Measurements from ENCODE around the gene CPHXL. TPM values are rescaled to one million over a fixed set of nuclear protein-coding genes. Genes with fewer than 3 reads are reported as not detected.

Gene CPHXL
- total RNA-seq, 1 experiment from 2014 or later, result not detected

DNA sequence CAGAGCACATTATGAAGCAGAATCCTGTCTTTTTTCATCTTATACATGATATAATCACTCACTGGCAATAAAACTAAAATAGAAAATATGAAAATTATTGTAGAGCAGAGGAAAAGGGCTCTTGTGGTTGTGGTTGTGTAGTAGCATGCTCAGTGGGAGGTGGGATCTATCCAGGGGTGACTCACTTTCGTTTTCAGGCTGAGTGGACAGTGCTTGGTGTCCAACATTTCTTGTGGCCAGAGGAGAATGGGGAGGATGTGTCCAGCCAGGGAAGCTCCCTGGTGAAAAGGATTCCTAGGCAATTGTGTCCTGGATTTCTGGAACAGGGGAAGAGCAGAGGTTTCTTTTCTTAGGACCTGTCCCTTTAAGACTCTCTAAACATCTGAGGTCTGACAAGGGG, 31.9 kb upstream of the CPHXL start:
- no peaks in the 10 kb centered on the region for H3K27me3 ChIP-seq (ENCODE audit: control insufficient read depth, insufficient read depth, low read length)
- no peak overlapping the region for H3K4me3 ChIP-seq (ENCODE audit: low read depth in 2 of 2, low read length in 2 of 2)
- H3K27ac ChIP-seq (ENCODE audit: low read length), result no peak overlapping the region
- TF ChIP-seq, protein P1, sequence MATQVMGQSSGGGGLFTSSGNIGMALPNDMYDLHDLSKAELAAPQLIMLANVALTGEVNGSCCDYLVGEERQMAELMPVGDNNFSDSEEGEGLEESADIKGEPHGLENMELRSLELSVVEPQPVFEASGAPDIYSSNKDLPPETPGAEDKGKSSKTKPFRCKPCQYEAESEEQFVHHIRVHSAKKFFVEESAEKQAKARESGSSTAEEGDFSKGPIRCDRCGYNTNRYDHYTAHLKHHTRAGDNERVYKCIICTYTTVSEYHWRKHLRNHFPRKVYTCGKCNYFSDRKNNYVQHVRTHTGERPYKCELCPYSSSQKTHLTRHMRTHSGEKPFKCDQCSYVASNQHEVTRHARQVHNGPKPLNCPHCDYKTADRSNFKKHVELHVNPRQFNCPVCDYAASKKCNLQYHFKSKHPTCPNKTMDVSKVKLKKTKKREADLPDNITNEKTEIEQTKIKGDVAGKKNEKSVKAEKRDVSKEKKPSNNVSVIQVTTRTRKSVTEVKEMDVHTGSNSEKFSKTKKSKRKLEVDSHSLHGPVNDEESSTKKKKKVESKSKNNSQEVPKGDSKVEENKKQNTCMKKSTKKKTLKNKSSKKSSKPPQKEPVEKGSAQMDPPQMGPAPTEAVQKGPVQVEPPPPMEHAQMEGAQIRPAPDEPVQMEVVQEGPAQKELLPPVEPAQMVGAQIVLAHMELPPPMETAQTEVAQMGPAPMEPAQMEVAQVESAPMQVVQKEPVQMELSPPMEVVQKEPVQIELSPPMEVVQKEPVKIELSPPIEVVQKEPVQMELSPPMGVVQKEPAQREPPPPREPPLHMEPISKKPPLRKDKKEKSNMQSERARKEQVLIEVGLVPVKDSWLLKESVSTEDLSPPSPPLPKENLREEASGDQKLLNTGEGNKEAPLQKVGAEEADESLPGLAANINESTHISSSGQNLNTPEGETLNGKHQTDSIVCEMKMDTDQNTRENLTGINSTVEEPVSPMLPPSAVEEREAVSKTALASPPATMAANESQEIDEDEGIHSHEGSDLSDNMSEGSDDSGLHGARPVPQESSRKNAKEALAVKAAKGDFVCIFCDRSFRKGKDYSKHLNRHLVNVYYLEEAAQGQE (IDR thresholded peaks at IDR 0.05; ENCODE audit: insufficient read depth in 1 of 2, low read depth in 2 of 2, low read length in 1 of 2), result no peak
- TF ChIP-seq SIN3A (IDR thresholded peaks at IDR 0.05; ENCODE audit: borderline replicate concordance, insufficient read depth, low read depth, low read length), result no peak
- TF ChIP-seq TCF7L2 (IDR thresholded peaks at IDR 0.05; ENCODE audit: low read depth, low read length), result no peak
- TF ChIP-seq CTCF (IDR thresholded peaks at IDR 0.05), result no peak
- TF ChIP-seq POLR2AphosphoS5 (IDR thresholded peaks at IDR 0.05; ENCODE audit: low read depth, low read length), result no peak
- in situ Hi-C loops (cut with HindIII; ENCODE audit: low pct_unique_long_range_greater_than_20kb, low sequenced_read_pairs), result no loop called here
- intact Hi-C loops (cut with micrococcal nuclease; ENCODE audit: unreplicated experiment), result no loop called here
- H3K4me1 ChIP-seq (ENCODE audit: control insufficient read depth, insufficient read depth, low read length), result no peaks in the 10 kb centered on the region
- DNase-seq (ENCODE audit: low read depth, low spot score) (no peak), ATAC-seq (no peak)
- ChIA-PET CTCF (no interaction called here), POLR2A (no interaction called here)
- H3K9me3 ChIP-seq (ENCODE audit: control insufficient read depth, insufficient read depth, low read depth, low read length), result no peaks in the 10 kb centered on the region
- H3K36me3 ChIP-seq (ENCODE audit: control insufficient read depth, insufficient read depth, low read length), result no peaks in the 10 kb centered on the region
- no TSS peak for BruUV-seq (replicated peaks)

DNA sequence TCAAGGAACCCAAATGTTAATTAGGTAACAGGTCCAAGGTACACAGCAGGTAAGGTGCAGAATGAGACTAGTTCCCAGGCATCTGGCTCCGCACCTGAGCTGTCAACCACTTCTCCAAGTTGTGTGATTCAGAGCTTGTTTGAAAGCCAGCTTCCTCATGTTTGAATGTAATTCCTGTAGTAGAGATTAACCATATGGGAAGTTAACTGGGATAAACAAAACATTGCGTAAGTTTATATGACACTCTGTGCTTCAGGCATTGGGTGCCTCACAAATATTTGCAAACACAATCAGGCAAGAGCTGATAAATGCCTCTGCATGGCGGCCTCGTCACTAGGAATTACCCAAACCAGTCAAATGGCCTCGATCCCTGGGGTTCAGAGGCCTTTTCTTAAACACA, 27.9 kb upstream of the CPHXL start:
- POLR2A ChIA-PET, result no interaction called here
- intact Hi-C loops (cut with micrococcal nuclease; ENCODE audit: unreplicated experiment) (no loop called here), in situ Hi-C loops (cut with HindIII; ENCODE audit: low pct_unique_long_range_greater_than_20kb, low sequenced_read_pairs) (no loop called here)
- TF ChIP-seq SIN3A (IDR thresholded peaks at IDR 0.05; ENCODE audit: borderline replicate concordance, insufficient read depth, low read depth, low read length) (no peak), POLR2AphosphoS5 (IDR thresholded peaks at IDR 0.05; ENCODE audit: low read depth, low read length) (no peak), CTCF (IDR thresholded peaks at IDR 0.05) (no peak), TCF7L2 (IDR thresholded peaks at IDR 0.05; ENCODE audit: low read depth, low read length) (no peak)
- TF ChIP-seq, protein P1 (IDR thresholded peaks at IDR 0.05; ENCODE audit: insufficient read depth in 1 of 2, low read depth in 2 of 2, low read length in 1 of 2), result no peak
- H3K4me1 ChIP-seq (ENCODE audit: control insufficient read depth, insufficient read depth, low read length), result no peaks in the 10 kb centered on the region
- BruUV-seq (replicated peaks), result no TSS peak
- no peaks in the 10 kb centered on the region for H3K27me3 ChIP-seq (ENCODE audit: control insufficient read depth, insufficient read depth, low read length)
- no peak overlapping the region for H3K27ac ChIP-seq (ENCODE audit: low read length)
- DNase-seq (ENCODE audit: low read depth, low spot score), result no peak
- ATAC-seq, result no peak
- no peak overlapping the region for H3K4me3 ChIP-seq (ENCODE audit: low read depth in 2 of 2, low read length in 2 of 2)
- H3K9me3 ChIP-seq (ENCODE audit: control insufficient read depth, insufficient read depth, low read depth, low read length), result no peaks in the 10 kb centered on the region
- H3K36me3 ChIP-seq (ENCODE audit: control insufficient read depth, insufficient read depth, low read length), result no peaks in the 10 kb centered on the region
- CTCF ChIA-PET, result no interaction called here
